OCI-LY1 (cell line): ENCODE results near the gene TBC1D10A.

Source experiments
- H2AFZ ChIP-seq: fragments of 200-600 bp; sonication (generic), shearing (Covaris generic); 2 replicates; pipeline ENCODE4 v1.6.0; 2014; ENCODE audit warnings: antibody characterized with exemption, mild to moderate bottlenecking, low read length
- H3F3A ChIP-seq: fragments of 200-600 bp; sonication (generic), shearing (Covaris generic); 2 replicates; pipeline ENCODE4 v1.6.0; 2014; ENCODE audit warnings: mild to moderate bottlenecking, antibody characterized with exemption, low read length, moderate library complexity; ENCODE audit not compliant: insufficient read depth
- H3K27ac ChIP-seq: fragments of 200-600 bp; sonication (generic); 2 replicates; pipeline ENCODE4 v1.5.1; 2014; ENCODE audit warnings: low read length, mixed run types, mild to moderate bottlenecking, low read depth; ENCODE audit not compliant: poor library complexity, severe bottlenecking
- H3K27me3 ChIP-seq: fragments of 200-600 bp; sonication (generic); 2 replicates; pipeline ENCODE4 v1.6.0; 2014; ENCODE audit warnings: antibody characterized with exemption, mild to moderate bottlenecking, low read length, moderate library complexity; ENCODE audit not compliant: insufficient read depth
- H3K36me3 ChIP-seq: fragments of 200-600 bp; sonication (generic); 2 replicates; pipeline ENCODE4 v1.6.1; 2014; ENCODE audit warnings: mild to moderate bottlenecking, antibody characterized with exemption, low read length, moderate library complexity, mixed read lengths; ENCODE audit not compliant: insufficient read depth
- H3K4me1 ChIP-seq: fragments of 200-600 bp; sonication (generic); 2 replicates; pipeline ENCODE4 v1.5.1; 2014; ENCODE audit warnings: mild to moderate bottlenecking, low read length, moderate library complexity; ENCODE audit not compliant: insufficient read depth, severe bottlenecking
- H3K4me2 ChIP-seq: fragments of 200-600 bp; sonication (generic), shearing (Covaris generic); 2 replicates; pipeline ENCODE4 v1.6.1; 2014; ENCODE audit warnings: low read length
- H3K4me3 ChIP-seq: fragments of 200-600 bp; sonication (generic); 2 replicates; pipeline ENCODE4 v1.5.1; 2014; ENCODE audit warnings: low read length, low read depth, mild to moderate bottlenecking, mixed read lengths; ENCODE audit not compliant: poor library complexity, severe bottlenecking
- H3K79me2 ChIP-seq: fragments of 200-600 bp; shearing (Covaris generic); 2 replicates; pipeline ENCODE4 v1.6.1; 2016; ENCODE audit warnings: mixed run types, low read length, mixed read lengths; ENCODE audit not compliant: insufficient read depth
- H3K9ac ChIP-seq: fragments of 200-600 bp; sonication (generic), shearing (Covaris generic); 2 replicates; pipeline ENCODE4 v1.6.1; 2014; ENCODE audit warnings: mild to moderate bottlenecking, low read length, mixed read lengths
- H3K9me2 ChIP-seq: fragments of 200-600 bp; sonication (generic), shearing (Covaris generic); 2 replicates; pipeline ENCODE4 v1.6.1; 2014; ENCODE audit warnings: low read depth, mild to moderate bottlenecking, low read length, mixed read lengths
- H3K9me3 ChIP-seq: fragments of 200-600 bp; shearing (Covaris generic); 2 replicates; pipeline ENCODE4 v1.6.1; 2014; ENCODE audit warnings: low read length, mixed read lengths
- H4K20me1 ChIP-seq: fragments of 200-600 bp; sonication (generic), shearing (Covaris generic); 2 replicates; pipeline ENCODE4 v1.6.0; 2016; ENCODE audit warnings: mild to moderate bottlenecking, low read length; ENCODE audit not compliant: insufficient read depth
- CTCF ChIP-seq: fragments of 200-600 bp; sonication (generic), shearing (Covaris generic); IDR thresholded peaks from 2 replicates; pipeline ENCODE4 v1.5.1; 2017; ENCODE audit warnings: mild to moderate bottlenecking, antibody characterized with exemption, low read length, moderate library complexity, mixed read lengths
- EZH2 ChIP-seq: fragments of 200-600 bp; sonication (generic), shearing (Covaris generic); IDR thresholded peaks from 2 replicates; pipeline ENCODE4 v1.8.0; 2017; ENCODE audit warnings: borderline replicate concordance, mixed run types, mild to moderate bottlenecking, antibody characterized with exemption, low read length, moderate library complexity, mixed read lengths

Gene TBC1D10A

GRCh38 chr22:30275625-30276024 lies 51.1 kb downstream of the TBC1D10A start:
- Histone ChIP-seq H4K20me1 (no peaks in the 10 kb centered on the region), H3K4me1 (no peaks in the 10 kb centered on the region), H3F3A (no peaks in the 10 kb centered on the region), H3K27me3 (peaks cover 6% of the 10 kb centered on the region; the same call in 1 of the 2 replicates), H2AFZ (no peak overlapping the region), H3K36me3 (no peaks in the 10 kb centered on the region), H3K27ac (no peak overlapping the region), H3K9me2 (no peaks in the 10 kb centered on the region), H3K9ac (no peak overlapping the region), H3K79me2 (no peaks in the 10 kb centered on the region), H3K9me3 (no peaks in the 10 kb centered on the region), H3K4me3 (no peak overlapping the region), H3K4me2 (no peak overlapping the region)
- TF ChIP-seq CTCF = no peak
- TF ChIP-seq EZH2 = no peak

GRCh38 chr22:30274437-30274812 lies 52.3 kb downstream of the TBC1D10A start:
- H3K9me3 ChIP-seq = no peaks in the 10 kb centered on the region
- H3K79me2 ChIP-seq = no peaks in the 10 kb centered on the region
- no peaks in the 10 kb centered on the region for H3K9me2 ChIP-seq
- no peaks in the 10 kb centered on the region for H3K36me3 ChIP-seq
- peaks cover 6% of the 10 kb centered on the region; the same call in 1 of the 2 replicates for H3K27me3 ChIP-seq
- H3K27ac ChIP-seq = no peak overlapping the region
- H3K4me2 ChIP-seq = no peak overlapping the region
- H2AFZ ChIP-seq = no peak overlapping the region
- no peak overlapping the region for H3K9ac ChIP-seq
- H4K20me1 ChIP-seq = no peaks in the 10 kb centered on the region
- H3K4me1 ChIP-seq = no peaks in the 10 kb centered on the region
- no peak overlapping the region for H3K4me3 ChIP-seq
- TF ChIP-seq CTCF = no peak
- no peak for TF ChIP-seq EZH2
- H3F3A ChIP-seq = no peaks in the 10 kb centered on the region

GRCh38 chr22:30273711-30274436 lies 52.9 kb downstream of the TBC1D10A start:
- H3K9ac ChIP-seq = no peak overlapping the region

More at GRCh38 chr22:30273711-30274436, 52.9 kb downstream of the TBC1D10A start:
- Histone ChIP-seq H2AFZ (no peak overlapping the region), H3K36me3 (no peaks in the 10 kb centered on the region), H3K27me3 (peaks cover 6% of the 10 kb centered on the region; the same call in 1 of the 2 replicates), H3K4me1 (no peaks in the 10 kb centered on the region), H3F3A (no peaks in the 10 kb centered on the region), H3K4me2 (no peak overlapping the region), H3K9me2 (no peaks in the 10 kb centered on the region), H3K9me3 (no peaks in the 10 kb centered on the region), H4K20me1 (no peaks in the 10 kb centered on the region), H3K4me3 (no peak overlapping the region), H3K79me2 (no peaks in the 10 kb centered on the region), H3K27ac (no peak overlapping the region)
- TF ChIP-seq CTCF (no peak), EZH2 (no peak)
